IMR-90 (cell line): ENCODE results near the gene KATNAL2. TPM values are rescaled to one million over a fixed set of nuclear protein-coding genes. Genes with fewer than 3 reads are reported as not detected.

Experiments
- ATAC-seq: fragments of 200-7000 bp; cut with Tn5 transposase; 2 replicates; pipeline ENCODE4 v1.9.1; 2020; ENCODE audit warnings: low read depth, mild to moderate bottlenecking, moderate library complexity
- BruUV-seq: library from RNA; stranded (reverse); fragments of 400-500 nt; replicated peaks from 2 replicates; lab custom pipeline; 2021; lab: Mats Ljungman, UMichigan
- CTCF ChIA-PET: fragments of 300-600 bp; formaldehyde crosslinking; extraction: SDS; loops from one replicate; lab custom pipeline; 2021; ENCODE audit warnings: antibody characterized with exemption; lab: Yijun Ruan, JAX
- POLR2A ChIA-PET: fragments of 300-600 bp; sonication (Branson Sonifier 250); formaldehyde crosslinking; loops from one replicate; lab custom pipeline; 2022; ENCODE audit warnings: antibody characterized with exemption; ENCODE audit not compliant: unreplicated experiment; lab: Charles Lee
- DNase-seq: peaks from one replicate; pipeline ENCODE4 v3.0.0; 2013
- H2AFZ ChIP-seq: replicated peaks from 2 replicates; pipeline ENCODE3; 2013; ENCODE audit warnings: low read length, mild to moderate bottlenecking; ENCODE audit not compliant: poor library complexity
- H2AK5ac ChIP-seq: 2 replicates; pipeline ENCODE4 v1.6.1; 2013; ENCODE audit warnings: low read depth, low read length, inconsistent platforms
- H2AK9ac ChIP-seq: replicated peaks from 2 replicates; pipeline ENCODE3; 2013; ENCODE audit warnings: mild to moderate bottlenecking, low read depth, low read length, moderate library complexity; ENCODE audit not compliant: poor library complexity
- H2BK120ac ChIP-seq: 2 replicates; pipeline ENCODE4 v1.6.1; 2013; ENCODE audit warnings: low read depth, low read length, inconsistent platforms
- H2BK15ac ChIP-seq: 3 replicates; pipeline ENCODE4 v1.6.1; 2013; ENCODE audit warnings: low read depth, low read length, inconsistent platforms
- H2BK20ac ChIP-seq: 2 replicates; pipeline ENCODE4 v1.6.1; 2013; ENCODE audit warnings: low read depth, mild to moderate bottlenecking, inconsistent platforms, low read length, moderate library complexity
- H2BK5ac ChIP-seq: 2 replicates; pipeline ENCODE4 v1.6.1; 2013; ENCODE audit warnings: mild to moderate bottlenecking, low read depth, low read length, inconsistent platforms; ENCODE audit not compliant: poor library complexity, severe bottlenecking
- H3K14ac ChIP-seq: replicated peaks from 2 replicates; pipeline ENCODE4 v1.6.1; 2013; ENCODE audit warnings: low read depth, low read length, inconsistent platforms
- H3K18ac ChIP-seq: 2 replicates; pipeline ENCODE4 v1.6.1; 2013; ENCODE audit warnings: low read depth, low read length, control low read depth
- H3K23ac ChIP-seq: 2 replicates; pipeline ENCODE4 v1.6.1; 2013; ENCODE audit warnings: low read depth, low read length, inconsistent platforms
- H3K27ac ChIP-seq: 2 replicates; pipeline ENCODE4 v1.5.1; 2013; ENCODE audit warnings: mild to moderate bottlenecking, control low read depth, low read length; ENCODE audit not compliant: insufficient read depth
- H3K27me3 ChIP-seq: 2 replicates; pipeline ENCODE4 v1.6.1; 2013; ENCODE audit warnings: low read length; ENCODE audit not compliant: control insufficient read depth, insufficient read depth
- H3K36me3 ChIP-seq: 2 replicates; pipeline ENCODE4 v1.6.1; 2013; ENCODE audit warnings: low read length, mixed read lengths; ENCODE audit not compliant: control insufficient read depth, insufficient read depth
- H3K4ac ChIP-seq: 2 replicates; pipeline ENCODE4 v1.6.1; 2013; ENCODE audit warnings: low read depth, low read length, inconsistent platforms
- H3K4me1 ChIP-seq: 2 replicates; pipeline ENCODE4 v1.6.1; 2013; ENCODE audit warnings: low read length, mixed read lengths; ENCODE audit not compliant: control insufficient read depth, insufficient read depth
- H3K4me2 ChIP-seq: 2 replicates; pipeline ENCODE4 v1.6.1; 2013; ENCODE audit warnings: low read depth, mild to moderate bottlenecking, control low read depth, low read length, moderate library complexity
- H3K4me3 ChIP-seq: 2 replicates; pipeline ENCODE4 v1.5.1; 2013; ENCODE audit warnings: low read depth, mild to moderate bottlenecking, control low read depth, low read length, moderate library complexity; ENCODE audit not compliant: insufficient read depth
- H3K56ac ChIP-seq: 2 replicates; pipeline ENCODE4 v1.6.1; 2013; ENCODE audit warnings: low read length, inconsistent platforms; ENCODE audit not compliant: insufficient read depth; ENCODE audit errors: extremely low read depth
- H3K79me1 ChIP-seq, 2 experiments: 2 replicates each; pipeline ENCODE4 v1.6.1; 2013; ENCODE audit warnings: low read length in 2 of 2, inconsistent platforms in 1 of 2, low read depth in 1 of 2
- H3K9ac ChIP-seq: 2 replicates; pipeline ENCODE4 v1.6.1; 2013; ENCODE audit warnings: low read depth, low read length, control low read depth
- H3K9me1 ChIP-seq: 2 replicates; pipeline ENCODE4 v1.6.1; 2013; ENCODE audit warnings: low read length, inconsistent platforms; ENCODE audit not compliant: insufficient read depth
- H3K9me3 ChIP-seq: 2 replicates; pipeline ENCODE4 v1.6.1; 2013; ENCODE audit warnings: low read length; ENCODE audit not compliant: control insufficient read depth, insufficient read depth
- H4K20me1 ChIP-seq: 2 replicates; pipeline ENCODE4 v1.6.1; 2013; ENCODE audit warnings: low read length, inconsistent platforms; ENCODE audit not compliant: insufficient read depth
- H4K5ac ChIP-seq: 2 replicates; pipeline ENCODE4 v1.6.1; 2013; ENCODE audit warnings: mild to moderate bottlenecking, low read depth, low read length, control low read depth
- H4K8ac ChIP-seq, 2 experiments: 2 replicates each; pipeline ENCODE4 v1.6.1; 2013; ENCODE audit warnings: low read depth in 2 of 2, low read length in 2 of 2, control low read depth in 1 of 2, inconsistent platforms in 1 of 2
- H4K91ac ChIP-seq: 2 replicates; pipeline ENCODE4 v1.6.1; 2013; ENCODE audit warnings: low read depth, low read length, inconsistent platforms; ENCODE audit not compliant: insufficient read depth
- CEBPB ChIP-seq: IDR thresholded peaks from 2 replicates; pipeline ENCODE4 v1.6.1; 2012; ENCODE audit warnings: low read depth, low read length, improper control_type of control experiment
- CHD1 ChIP-seq: IDR thresholded peaks from 2 replicates; pipeline ENCODE4 v1.6.1; 2012; ENCODE audit warnings: low read depth, low read length, improper control_type of control experiment
- FOS ChIP-seq: fragments of 150-350 bp; IDR thresholded peaks from 2 replicates; pipeline ENCODE4 v1.6.1; 2016; ENCODE audit warnings: low read depth, low read length
- MAFK ChIP-seq: IDR thresholded peaks from 2 replicates; pipeline ENCODE4 v1.6.1; 2012; ENCODE audit warnings: low read depth, low read length, improper control_type of control experiment
- MAZ ChIP-seq: IDR thresholded peaks from 2 replicates; pipeline ENCODE4 v1.6.1; 2012; ENCODE audit warnings: low read depth, mild to moderate bottlenecking, low read length, improper control_type of control experiment, moderate library complexity, borderline replicate concordance
- MXI1 ChIP-seq: IDR thresholded peaks from 2 replicates; pipeline ENCODE4 v1.6.1; 2012; ENCODE audit warnings: low read depth, mild to moderate bottlenecking, low read length, moderate library complexity, borderline replicate concordance
- NFE2L2 ChIP-seq: fragments of 150-350 bp; IDR thresholded peaks from 2 replicates; pipeline ENCODE4 v1.6.1; 2016; ENCODE audit warnings: low read depth, mild to moderate bottlenecking, low read length
- POLR2A ChIP-seq: IDR thresholded peaks from 2 replicates; pipeline ENCODE4 v1.6.1; 2012; ENCODE audit warnings: mild to moderate bottlenecking, low read depth, low read length
- RAD21 ChIP-seq: IDR thresholded peaks from 2 replicates; pipeline ENCODE4 v1.6.1; 2012; ENCODE audit warnings: low read length, improper control_type of control experiment
- RCOR1 ChIP-seq: IDR thresholded peaks from 2 replicates; pipeline ENCODE4 v1.6.1; 2012; ENCODE audit warnings: mild to moderate bottlenecking, low read length, improper control_type of control experiment; ENCODE audit not compliant: insufficient replicate concordance
- RFX5 ChIP-seq: IDR thresholded peaks from 2 replicates; pipeline ENCODE4 v1.8.0; 2012; ENCODE audit warnings: low read depth, mild to moderate bottlenecking, low read length, moderate library complexity
- SMC3 ChIP-seq: fragments of 150-350 bp; IDR thresholded peaks from 2 replicates; pipeline ENCODE4 v1.6.1; 2016; ENCODE audit warnings: low read depth, mild to moderate bottlenecking, antibody characterized with exemption, low read length, moderate library complexity
- WGBS, 2 experiments: methylation state at CpG; one replicate each; pipeline versions ENCODE4 v1.1.5 to v1.1.7; 2013; ENCODE audit warnings: missing lambda C conversion rate in 2 of 2; ENCODE audit not compliant: insufficient read length in 1 of 2; ENCODE audit errors: extremely low coverage in 2 of 2; 5-methylcytosine and 5-hydroxymethylcytosine counted together
- dilution Hi-C: fragments of 300-500 bp; cut with HindIII; formaldehyde crosslinking; loops from one replicate; pipeline ENCODE4 v1.14.3; 2018; ENCODE audit warnings: low sequenced_read_pairs; ENCODE audit not compliant: unreplicated experiment
- in situ Hi-C: fragments of 300-500 bp; cut with MboI; formaldehyde crosslinking; loops from 3 replicates; pipeline ENCODE4 v1.14.3; 2019; ENCODE audit warnings: low sequenced_read_pairs, inconsistent platforms, mixed read lengths
- intact Hi-C: fragments of 100-400 bp; cut with micrococcal nuclease; formaldehyde crosslinking; loops from 2 replicates; pipeline ENCODE4 v1.10.0; 2022
- polyA plus RNA-seq, 3 experiments: library from polyadenylated mRNA; depleted of rRNA; stranded (reverse); fragments of >200 nt; gene quantifications; 2 replicates each; pipeline ENCODE4 v1.2.3, GENCODE V29; 2012; ENCODE audit warnings: low replicate concordance in 1 of 3
- total RNA-seq: library from RNA; depleted of rRNA; stranded (reverse); fragments of >200 nt; gene quantifications from 2 replicates; pipeline ENCODE4 v1.2.3, GENCODE V29; 2012
- TF ChIP-seq, protein P1 (sequence below): fragments of 150-350 bp; IDR thresholded peaks from 2 replicates; pipeline ENCODE4 v1.6.1; 2017; ENCODE audit warnings: mild to moderate bottlenecking, antibody characterized with exemption, low read length, low read depth
- TF ChIP-seq, protein P2 (sequence below): fragments of 150-350 bp; IDR thresholded peaks from 2 replicates; pipeline ENCODE4 v1.6.1; 2016; ENCODE audit warnings: low read depth, mild to moderate bottlenecking, low read length, moderate library complexity, borderline replicate concordance
- TF ChIP-seq, protein P3 (sequence below): conservative IDR thresholded peaks from 2 replicates; pipeline ENCODE4 v1.5.1; 2012; ENCODE audit warnings: mild to moderate bottlenecking, low read depth, low read length, improper control_type of control experiment

Gene KATNAL2
- total and polyA plus RNA-seq, 2 of the 4 experiments (the other 2 are of a cell fraction) = 0.90 to 2.3 TPM

DNA sequence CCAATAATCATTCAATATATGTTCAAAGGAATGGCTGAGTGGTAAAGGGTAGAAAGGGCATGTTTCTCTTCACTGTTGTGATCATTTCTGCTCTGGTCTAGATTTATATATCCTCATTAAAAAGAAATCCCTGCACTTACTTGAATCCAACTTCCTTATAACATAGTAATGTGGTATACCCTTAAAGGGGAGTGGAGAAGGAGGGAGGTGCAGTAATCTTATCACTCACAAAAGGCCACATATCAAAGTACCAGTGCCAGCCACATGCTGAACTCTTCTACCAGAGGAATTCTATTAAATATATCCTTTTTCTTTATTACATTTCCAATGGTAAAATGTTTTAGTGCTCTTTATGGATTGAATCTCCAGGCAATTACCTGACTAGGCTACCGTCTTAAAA, 3.3 kb downstream of the KATNAL2 start:
- Histone ChIP-seq H2AFZ (no peak overlapping the region), H2BK120ac (no peak overlapping the region), H4K5ac (no peak overlapping the region), H2BK15ac (no peak overlapping the region), H3K36me3 (no peaks in the 10 kb centered on the region), H2AK5ac (no peak overlapping the region), H3K27ac (no peak overlapping the region), H3K23ac (no peak overlapping the region), H3K9me1 (no peaks in the 10 kb centered on the region; the same call in 1 of the 2 replicates), H4K8ac (no peak overlapping the region), H3K27me3 (no peaks in the 10 kb centered on the region), H3K79me1 (peaks cover 7 to 20% of the 10 kb centered on the region in 2 experiments; a peak in 3 of 4 replicates), H2BK20ac (no peak overlapping the region), H4K91ac (no peak overlapping the region), H3K14ac (no peak overlapping the region), H2BK5ac (no peak overlapping the region), H3K4me1 (no peaks in the 10 kb centered on the region), H3K56ac (no peak overlapping the region), H4K20me1 (no peaks in the 10 kb centered on the region; the same call in 1 of the 2 replicates), H2AK9ac (no peak overlapping the region), H3K4me2 (no peak overlapping the region), H3K9me3 (no peaks in the 10 kb centered on the region), H3K4me3 (no peak overlapping the region), H3K4ac (no peak overlapping the region), H3K9ac (no peak overlapping the region), H3K18ac (no peak overlapping the region)
- POLR2A ChIA-PET = no interaction called here
- WGBS, 2 experiments = no CpG with 5 or more reads among the region's 1 CpG
- intact Hi-C loops = no loop called here
- TF ChIP-seq CEBPB (no peak), MAZ (no peak), RCOR1 (no peak), FOS (no peak), POLR2A (no peak), MAFK (no peak), RFX5 (no peak), SMC3 (no peak), MXI1 (no peak), NFE2L2 (no peak), CHD1 (no peak), RAD21 (no peak)
- TF ChIP-seq, protein P1, sequence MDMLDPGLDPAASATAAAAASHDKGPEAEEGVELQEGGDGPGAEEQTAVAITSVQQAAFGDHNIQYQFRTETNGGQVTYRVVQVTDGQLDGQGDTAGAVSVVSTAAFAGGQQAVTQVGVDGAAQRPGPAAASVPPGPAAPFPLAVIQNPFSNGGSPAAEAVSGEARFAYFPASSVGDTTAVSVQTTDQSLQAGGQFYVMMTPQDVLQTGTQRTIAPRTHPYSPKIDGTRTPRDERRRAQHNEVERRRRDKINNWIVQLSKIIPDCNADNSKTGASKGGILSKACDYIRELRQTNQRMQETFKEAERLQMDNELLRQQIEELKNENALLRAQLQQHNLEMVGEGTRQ = no peak
- TF ChIP-seq, protein P2, sequence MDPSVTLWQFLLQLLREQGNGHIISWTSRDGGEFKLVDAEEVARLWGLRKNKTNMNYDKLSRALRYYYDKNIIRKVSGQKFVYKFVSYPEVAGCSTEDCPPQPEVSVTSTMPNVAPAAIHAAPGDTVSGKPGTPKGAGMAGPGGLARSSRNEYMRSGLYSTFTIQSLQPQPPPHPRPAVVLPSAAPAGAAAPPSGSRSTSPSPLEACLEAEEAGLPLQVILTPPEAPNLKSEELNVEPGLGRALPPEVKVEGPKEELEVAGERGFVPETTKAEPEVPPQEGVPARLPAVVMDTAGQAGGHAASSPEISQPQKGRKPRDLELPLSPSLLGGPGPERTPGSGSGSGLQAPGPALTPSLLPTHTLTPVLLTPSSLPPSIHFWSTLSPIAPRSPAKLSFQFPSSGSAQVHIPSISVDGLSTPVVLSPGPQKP = no peak
- TF ChIP-seq, protein P3, sequence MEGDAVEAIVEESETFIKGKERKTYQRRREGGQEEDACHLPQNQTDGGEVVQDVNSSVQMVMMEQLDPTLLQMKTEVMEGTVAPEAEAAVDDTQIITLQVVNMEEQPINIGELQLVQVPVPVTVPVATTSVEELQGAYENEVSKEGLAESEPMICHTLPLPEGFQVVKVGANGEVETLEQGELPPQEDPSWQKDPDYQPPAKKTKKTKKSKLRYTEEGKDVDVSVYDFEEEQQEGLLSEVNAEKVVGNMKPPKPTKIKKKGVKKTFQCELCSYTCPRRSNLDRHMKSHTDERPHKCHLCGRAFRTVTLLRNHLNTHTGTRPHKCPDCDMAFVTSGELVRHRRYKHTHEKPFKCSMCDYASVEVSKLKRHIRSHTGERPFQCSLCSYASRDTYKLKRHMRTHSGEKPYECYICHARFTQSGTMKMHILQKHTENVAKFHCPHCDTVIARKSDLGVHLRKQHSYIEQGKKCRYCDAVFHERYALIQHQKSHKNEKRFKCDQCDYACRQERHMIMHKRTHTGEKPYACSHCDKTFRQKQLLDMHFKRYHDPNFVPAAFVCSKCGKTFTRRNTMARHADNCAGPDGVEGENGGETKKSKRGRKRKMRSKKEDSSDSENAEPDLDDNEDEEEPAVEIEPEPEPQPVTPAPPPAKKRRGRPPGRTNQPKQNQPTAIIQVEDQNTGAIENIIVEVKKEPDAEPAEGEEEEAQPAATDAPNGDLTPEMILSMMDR = no peak
- DNase-seq (no peak), ATAC-seq (no peak)
- no TSS peak for BruUV-seq
- CTCF ChIA-PET = no interaction called here
- dilution Hi-C loops = no loop called here
- in situ Hi-C loops = no loop called here
